ENCODE data around the gene CYP4F3.
"Not testable (repeated sequence)": the region's sequence is repeated elsewhere in the genome, so short reads cannot be mapped to it uniquely, and the experiment has no call there.

The CYP4F3 gene, protein sequence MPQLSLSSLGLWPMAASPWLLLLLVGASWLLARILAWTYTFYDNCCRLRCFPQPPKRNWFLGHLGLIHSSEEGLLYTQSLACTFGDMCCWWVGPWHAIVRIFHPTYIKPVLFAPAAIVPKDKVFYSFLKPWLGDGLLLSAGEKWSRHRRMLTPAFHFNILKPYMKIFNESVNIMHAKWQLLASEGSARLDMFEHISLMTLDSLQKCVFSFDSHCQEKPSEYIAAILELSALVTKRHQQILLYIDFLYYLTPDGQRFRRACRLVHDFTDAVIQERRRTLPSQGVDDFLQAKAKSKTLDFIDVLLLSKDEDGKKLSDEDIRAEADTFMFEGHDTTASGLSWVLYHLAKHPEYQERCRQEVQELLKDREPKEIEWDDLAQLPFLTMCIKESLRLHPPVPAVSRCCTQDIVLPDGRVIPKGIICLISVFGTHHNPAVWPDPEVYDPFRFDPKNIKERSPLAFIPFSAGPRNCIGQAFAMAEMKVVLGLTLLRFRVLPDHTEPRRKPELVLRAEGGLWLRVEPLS

DNA sequence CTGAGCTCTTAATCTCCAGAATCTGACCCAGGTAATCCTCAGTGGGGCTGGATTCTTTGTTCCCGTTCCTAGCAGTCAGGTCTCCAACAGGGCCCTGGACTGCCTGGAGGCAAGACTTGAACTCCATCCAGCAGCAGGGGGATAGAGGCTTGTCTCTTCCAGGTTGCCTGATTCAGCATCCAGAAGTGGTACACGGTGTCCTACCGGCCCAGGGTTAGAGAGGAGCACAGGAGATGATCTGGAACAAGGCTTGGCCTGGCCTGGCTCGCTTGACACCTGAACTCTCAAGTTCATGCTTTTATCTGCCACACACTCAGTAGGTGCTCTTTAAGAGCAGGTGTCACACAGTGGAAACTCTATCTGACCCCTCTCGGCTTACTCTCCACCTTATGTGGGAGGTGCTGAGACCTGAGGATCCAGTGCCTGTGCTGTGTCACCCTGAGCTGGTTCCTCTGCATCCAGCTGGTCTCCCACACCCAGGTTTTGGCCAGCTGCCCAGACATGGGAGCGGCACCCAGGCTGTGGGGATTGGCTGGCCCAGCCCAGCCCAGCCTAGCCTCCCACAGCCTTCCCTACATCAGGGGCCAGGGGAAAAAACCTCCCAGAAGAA is at the start of gene CYP4F3:
CYP4F3 (plus strand) TSS at position 604 of the 610 bp plus-strand sequence. CDS start 519 bp downstream, outside the sequence.
- DNase-seq (ENCODE audit: low read depth in 3 of 3, low spot score in 1 of 3) = no peak

DNA sequence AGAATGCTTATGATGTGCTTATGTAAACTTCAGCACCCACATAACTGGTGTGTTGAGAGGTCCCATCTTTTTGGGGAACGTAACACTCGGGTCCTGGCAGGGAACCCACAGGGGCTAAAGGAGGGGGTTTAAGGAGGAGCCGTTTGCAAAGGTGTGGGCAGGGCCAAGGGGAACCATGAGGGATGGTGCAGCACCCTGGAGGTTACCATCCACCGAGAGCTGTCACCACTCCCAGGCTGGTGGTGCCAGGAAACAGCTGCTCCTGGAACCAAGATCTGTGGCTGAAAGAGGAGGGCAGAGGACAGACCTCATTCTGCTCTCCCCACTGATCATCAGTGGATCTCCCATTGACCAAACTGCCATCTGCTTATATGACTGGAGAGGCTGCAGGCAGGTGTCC is 48.9 kb upstream of the CYP4F3 start:
- DNase-seq (ENCODE audit: low read depth in 3 of 3, low spot score in 1 of 3) = no peak

DNA sequence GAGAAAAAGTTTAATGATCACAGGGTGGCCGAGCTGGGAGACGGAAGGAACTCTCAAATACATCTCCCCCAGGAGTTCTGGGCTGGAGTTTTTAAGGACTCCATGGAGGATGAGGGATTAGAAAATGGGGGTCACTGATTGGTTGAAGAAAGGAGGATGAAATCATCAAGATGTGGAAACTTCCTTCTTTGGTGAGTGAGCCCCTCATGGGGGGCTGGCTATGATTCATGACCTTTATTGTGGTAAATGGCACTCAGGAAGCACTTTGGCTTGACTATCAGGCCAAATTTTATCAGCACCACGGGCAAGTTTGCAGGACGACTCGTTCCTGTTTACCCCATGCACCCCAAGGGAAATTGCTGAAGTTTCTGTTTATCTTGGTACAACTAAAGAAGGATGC is 48.2 kb upstream of the CYP4F3 start:
- DNase-seq (ENCODE audit: low read depth in 3 of 3, low spot score in 1 of 3) = not testable (repeated sequence)

DNA sequence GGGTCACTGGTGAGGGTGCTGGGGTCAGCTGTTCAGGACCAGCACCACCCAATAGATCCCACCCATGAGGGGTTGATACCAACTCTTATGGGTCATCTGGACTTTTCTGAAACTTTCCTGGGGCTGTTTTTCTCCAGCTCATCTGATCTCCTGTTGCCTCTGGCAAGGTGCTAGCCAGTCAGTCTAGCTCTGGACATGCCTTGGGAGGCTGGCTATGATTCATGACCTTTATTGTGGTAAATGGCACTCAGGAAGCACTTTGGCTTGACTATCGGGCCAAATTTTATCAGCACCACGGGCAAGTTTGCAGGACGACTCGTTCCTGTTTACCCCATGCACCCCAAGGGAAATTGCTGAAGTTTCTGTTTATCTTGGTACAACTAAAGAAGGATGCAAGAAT is 46.9 kb upstream of the CYP4F3 start:
- DNase-seq (ENCODE audit: low read depth in 3 of 3, low spot score in 1 of 3) = not testable (repeated sequence)

DNA sequence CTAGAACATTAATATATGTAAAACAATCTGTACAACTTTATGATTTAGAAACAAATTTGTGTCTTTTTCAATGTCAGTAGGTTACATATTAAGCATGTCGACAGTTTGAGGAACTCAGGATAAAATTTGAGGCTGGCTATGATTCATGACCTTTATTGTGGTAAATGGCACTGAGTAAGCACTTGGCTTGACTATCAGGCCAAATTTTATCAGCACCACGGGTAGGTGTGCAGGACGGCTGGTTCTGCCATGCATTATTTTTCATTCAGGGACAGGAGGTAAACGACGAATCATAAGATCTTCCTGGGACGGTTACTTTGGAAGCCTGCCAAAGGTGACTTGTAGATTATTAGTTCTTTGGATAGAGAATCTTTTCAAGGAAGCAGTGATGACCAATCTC is 45.6 kb upstream of the CYP4F3 start:
- no peak for DNase-seq (ENCODE audit: low read depth in 3 of 3, low spot score in 1 of 3)

DNA sequence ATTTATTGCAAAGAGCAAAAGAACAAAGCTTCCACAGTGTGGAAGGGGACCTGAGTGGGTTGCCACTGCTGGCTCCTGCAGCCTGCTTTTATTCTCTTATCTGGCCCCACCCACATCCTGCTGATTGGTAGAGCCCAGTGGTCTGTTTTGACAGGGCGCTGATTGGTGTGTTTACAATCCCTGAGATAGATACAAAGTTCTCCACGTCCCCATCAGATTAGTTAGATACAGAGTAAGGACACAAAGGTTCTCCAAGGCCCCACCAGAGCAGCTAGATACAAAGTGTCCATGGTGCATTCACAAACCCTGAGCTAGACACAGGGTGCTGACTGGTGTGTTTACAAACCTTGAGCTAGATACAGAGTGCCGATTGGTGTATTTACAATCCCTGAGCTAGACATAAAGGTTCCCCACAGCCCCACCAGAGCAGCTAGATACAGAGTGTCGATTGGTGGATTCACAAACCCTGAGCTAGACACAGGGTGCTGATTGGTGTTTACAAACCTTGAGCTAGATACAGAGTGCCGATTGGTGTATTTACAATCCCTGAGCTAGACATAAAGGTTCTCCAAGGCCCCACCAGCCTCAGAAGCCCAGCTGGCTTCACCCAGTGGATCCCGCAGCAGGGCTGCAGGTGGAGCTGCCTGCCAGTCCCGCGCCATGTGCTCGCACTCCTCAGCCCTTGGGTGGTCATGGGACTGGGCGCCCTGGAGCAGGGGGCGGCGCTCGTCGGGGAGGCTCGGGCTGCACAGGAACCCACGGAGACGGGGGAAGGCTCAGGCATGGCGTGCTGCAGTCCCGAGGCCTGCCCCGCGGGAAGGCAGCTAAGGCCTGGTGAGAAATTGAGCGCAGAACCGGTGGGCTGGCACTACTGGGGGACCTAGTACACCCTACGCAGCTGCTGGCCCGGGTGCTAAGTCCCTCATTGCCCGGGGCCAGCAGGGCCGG is 32.4 kb upstream of the CYP4F3 start:
- not testable (repeated sequence) for DNase-seq (ENCODE audit: low read depth in 3 of 3, low spot score in 1 of 3)

DNA sequence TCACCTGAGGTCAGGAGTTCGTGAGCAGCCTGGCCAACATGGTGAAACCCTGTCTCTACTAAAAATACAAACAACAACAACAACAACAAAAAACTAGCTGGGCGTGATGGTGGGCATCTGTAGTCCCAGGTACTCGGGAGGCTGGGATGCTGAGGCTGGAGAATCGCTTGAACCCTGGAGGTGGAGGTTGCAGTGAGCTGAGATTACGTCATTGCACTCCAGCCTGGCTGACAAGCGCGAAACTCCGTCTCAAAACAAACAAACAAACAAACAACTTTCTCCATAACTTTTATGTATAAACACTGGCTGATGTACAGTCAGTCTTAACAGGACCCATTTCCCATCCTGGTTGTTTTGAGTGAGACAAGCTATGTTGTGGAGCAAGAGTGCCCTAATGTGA is 31.4 kb upstream of the CYP4F3 start:
- DNase-seq (ENCODE audit: low read depth in 3 of 3, low spot score in 1 of 3) = no peak

DNA sequence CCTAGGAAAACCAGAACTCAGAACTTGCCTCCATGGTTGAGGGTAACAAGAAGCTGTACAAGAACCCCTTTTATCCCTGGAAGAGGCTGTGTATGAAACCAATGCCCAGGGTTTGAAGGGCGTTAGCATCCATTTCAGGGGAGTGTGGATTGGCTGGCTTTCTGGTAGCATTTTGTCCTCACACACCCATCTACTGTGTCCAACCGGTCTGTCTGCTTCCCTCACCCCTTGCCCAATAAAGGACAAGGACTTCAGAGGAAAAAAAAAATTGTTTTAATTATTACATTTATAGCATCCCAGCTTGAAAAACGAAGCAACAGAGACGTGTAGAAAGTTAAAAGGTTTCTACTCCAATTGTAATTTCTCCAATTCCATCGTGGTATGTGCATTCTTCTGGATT is 28.4 kb upstream of the CYP4F3 start:
- DNase-seq (ENCODE audit: low read depth in 3 of 3, low spot score in 1 of 3) = no peak

DNA sequence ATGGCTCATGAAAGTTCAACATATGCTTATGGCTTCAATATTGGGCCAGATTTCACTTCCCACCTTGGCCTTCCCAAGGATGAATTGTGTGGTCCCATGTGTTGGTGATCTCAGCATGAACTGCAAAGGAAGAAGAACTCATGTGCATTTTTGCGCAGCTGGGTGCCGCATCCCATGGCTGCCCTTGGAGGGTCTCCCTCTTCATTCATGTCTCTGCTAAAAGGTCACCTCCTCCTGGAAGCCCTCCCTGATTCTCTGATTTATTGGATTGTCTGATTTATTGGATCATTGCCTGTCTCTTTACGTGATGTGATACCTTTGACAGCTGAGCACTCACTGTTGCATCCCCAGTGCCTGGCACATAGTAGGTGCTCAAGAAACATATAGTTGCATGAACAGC is 27.4 kb upstream of the CYP4F3 start:
- no peak for DNase-seq (ENCODE audit: low read depth in 3 of 3, low spot score in 1 of 3)

DNA sequence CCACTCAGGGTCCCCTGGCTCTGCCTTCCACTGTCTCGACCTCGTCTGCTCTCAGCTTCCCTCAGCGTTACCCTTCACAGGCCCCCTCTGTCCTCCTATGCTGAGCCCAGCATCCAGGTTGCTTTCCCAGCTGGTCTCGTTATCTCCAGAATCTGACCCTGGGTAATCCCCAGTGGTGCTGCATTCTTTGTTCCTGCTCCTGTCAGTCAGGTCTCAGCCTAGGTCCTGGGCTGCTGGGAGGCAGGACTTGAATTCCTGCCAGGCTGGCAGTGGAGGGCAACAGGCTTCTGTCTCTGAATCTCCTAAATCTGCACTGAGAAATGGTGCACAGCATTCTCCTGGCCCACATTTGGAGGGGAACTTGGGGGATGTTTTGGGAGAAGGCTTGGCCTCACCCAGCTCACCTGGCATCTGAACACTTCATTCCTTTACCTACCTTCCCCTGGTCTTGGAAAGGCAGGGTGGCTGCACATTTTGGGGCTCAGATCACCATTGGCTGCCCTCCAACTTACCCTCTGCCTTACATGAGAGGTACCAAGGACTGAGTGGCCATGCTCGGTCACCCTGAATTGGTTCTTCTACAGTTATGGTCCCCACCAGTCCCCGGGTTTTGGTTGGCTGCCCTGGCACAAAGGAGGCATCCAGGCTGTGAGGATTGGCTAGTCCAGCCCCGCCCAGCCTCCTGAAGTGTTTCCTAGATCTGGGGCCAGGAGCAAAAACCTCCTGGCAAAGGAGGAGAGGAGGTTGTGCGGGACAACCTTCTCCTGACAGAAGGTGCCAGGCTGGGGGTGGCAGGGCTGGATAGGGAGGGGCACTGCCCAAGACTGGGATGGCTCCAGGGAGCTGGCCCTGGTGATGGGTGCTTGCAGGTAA is 26.0 kb upstream of the CYP4F3 start, which contains the start of gene CYP4F8:
CYP4F8 (plus strand) TSS at position 712 of the 873 bp plus-strand sequence. CDS start 399 bp downstream, outside the sequence.
- DNase-seq (ENCODE audit: low read depth in 3 of 3, low spot score in 1 of 3) = no peak

DNA sequence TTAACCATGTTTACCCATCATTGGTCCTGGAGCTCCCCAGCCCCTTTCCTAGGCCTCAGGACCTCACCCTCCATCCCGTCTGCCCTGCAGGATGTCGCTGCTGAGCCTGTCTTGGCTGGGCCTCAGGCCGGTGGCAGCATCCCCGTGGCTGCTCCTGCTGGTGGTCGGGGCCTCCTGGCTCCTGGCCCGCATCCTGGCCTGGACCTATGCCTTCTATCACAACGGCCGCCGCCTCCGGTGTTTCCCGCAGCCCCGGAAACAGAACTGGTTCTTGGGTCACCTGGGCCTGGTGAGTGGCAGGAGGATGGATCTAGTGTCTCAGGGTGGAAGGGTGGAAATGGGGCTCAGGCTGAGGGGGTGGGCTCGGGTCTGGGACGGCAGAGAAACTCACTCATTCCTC is 25.2 kb upstream of the CYP4F3 start:
- DNase-seq (ENCODE audit: low read depth in 3 of 3, low spot score in 1 of 3) = no peak

DNA sequence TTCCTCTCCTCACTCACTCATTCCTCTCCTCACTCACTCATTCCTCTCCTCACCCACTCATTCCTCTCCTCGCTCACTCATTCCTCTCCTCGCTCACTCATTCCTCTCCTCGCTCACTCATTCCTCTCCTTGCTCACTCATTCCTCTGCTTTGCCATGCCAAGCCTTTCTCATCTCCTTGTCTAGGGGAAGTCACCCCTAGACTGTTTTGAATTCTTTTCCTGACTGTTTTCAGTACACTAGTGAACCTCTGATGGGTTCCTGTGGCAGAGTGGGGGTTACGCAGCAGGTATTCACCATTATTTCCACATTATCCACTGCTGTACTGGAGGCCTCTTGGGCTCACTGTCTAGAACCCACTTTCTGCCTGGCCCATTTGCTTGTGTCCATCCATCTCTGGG is 24.5 kb upstream of the CYP4F3 start:
- DNase-seq (ENCODE audit: low read depth in 3 of 3, low spot score in 1 of 3) = no peak

DNA sequence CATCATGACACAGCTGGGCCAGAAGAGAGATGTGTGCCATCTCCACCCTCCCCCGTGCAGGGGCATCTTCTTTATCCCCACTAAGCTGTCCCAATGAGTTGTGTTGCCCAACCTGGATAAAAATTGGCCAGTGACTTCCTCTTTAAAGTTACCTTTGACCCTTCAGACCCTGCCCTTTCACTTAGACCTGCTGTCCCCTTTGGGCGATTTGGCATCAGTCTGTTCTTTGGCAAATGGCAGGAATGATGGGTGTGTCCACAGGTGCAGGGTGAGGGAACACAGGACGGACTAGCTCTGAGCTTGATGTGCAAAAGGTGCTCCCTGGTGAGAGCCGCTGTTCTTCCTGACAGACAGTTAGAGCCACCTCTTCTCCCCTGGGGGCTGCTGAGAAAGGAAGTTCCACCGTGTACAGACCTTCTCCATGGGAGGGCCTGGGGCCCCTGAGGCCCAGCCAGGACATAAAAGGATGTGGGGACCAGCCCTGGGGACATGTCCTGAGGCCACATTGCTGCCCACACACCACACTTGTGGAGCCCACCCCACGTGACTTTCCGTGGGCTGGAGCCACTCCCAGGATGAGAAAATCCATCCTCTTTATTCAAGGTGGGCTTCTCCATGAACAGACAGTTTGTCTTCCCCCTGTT is 23.9 kb upstream of the CYP4F3 start:
- no peak for DNase-seq (ENCODE audit: low read depth in 3 of 3, low spot score in 1 of 3)

DNA sequence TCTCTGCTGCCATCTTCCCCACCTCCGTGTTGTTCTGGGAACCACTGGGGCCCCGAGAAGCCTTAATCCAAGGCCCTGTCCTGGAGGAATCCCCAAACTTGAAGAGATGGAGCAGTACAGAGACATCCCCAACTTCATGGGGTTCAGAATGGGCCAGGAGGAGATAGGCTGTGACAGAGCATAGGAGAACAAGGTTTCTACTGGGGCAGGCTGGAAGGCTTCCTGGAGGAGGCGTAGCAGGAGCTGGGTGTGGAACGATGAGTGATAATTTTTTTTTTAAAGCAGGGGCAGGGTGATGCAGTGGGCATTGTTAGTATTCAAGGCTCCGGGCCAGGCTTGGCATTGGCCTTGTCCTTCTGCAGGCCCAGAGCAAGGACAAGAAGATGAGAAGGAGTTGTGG is 22.4 kb upstream of the CYP4F3 start:
- DNase-seq (ENCODE audit: low read depth in 3 of 3, low spot score in 1 of 3) = no peak

DNA sequence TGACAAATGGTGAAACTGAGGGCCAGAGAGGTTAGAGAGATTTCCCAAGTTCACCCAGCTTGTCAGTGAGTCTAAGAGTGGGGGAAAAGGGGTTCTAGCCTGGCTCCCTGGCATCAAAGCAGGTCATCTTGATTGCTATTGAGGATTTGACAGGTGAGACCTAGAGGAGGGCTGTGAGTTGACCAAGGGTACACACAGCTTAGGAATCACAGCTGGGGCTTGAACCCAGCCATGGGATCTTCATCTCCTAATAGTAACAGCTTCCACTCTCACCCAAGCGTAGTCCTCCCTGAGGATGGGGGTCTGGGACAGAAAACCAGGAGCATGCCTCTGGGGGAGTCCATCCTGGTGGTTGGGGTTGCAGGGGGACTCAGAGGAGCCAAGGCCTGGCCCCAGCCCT is 18.9 kb upstream of the CYP4F3 start:
- DNase-seq (ENCODE audit: low read depth in 3 of 3, low spot score in 1 of 3) = no peak

DNA sequence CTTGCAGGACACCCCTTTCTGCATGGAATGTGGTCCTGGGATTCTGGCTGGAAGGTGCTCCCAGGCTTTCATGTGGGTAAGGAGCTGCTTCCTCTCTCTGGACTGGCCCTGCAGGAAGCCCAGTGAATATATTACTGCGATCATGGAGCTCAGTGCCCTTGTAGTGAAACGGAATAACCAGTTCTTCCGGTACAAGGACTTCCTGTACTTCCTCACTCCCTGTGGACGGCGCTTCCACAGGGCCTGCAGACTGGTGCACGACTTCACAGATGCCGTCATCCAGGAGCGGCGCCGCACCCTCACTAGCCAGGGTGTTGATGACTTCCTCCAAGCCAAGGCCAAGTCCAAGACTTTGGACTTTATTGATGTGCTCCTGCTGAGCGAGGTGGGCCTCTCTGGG is 17.7 kb upstream of the CYP4F3 start:
- no peak for DNase-seq (ENCODE audit: low read depth in 3 of 3, low spot score in 1 of 3)

DNA sequence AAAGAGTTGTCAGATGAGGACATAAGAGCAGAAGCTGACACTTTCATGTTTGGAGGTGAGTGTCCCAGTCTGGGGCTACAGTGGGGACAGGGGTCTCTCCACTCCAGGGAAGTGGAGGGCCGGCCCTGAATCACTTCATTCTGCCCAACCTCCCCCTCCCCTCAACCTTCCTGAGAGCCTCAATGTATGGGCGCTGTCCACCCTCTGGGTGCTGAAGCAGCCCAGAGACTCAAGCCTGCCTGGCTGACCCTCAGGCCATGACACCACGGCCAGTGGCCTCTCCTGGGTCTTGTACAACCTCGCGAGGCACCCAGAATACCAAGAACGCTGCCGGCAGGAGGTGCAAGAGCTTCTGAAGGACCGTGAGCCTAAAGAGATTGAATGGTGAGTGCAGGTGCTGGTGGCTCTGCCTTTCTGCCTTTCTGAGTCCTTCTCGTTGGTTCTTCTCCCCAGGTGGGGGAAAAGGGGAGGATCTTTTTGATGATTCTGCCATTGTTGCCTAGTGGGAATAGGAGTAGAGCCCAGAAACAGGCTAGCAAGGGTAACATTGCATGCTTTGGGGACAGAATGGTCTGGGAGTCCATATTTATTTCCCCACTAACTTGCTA is 16.9 kb upstream of the CYP4F3 start:
- no peak for DNase-seq (ENCODE audit: low read depth in 3 of 3, low spot score in 1 of 3)

DNA sequence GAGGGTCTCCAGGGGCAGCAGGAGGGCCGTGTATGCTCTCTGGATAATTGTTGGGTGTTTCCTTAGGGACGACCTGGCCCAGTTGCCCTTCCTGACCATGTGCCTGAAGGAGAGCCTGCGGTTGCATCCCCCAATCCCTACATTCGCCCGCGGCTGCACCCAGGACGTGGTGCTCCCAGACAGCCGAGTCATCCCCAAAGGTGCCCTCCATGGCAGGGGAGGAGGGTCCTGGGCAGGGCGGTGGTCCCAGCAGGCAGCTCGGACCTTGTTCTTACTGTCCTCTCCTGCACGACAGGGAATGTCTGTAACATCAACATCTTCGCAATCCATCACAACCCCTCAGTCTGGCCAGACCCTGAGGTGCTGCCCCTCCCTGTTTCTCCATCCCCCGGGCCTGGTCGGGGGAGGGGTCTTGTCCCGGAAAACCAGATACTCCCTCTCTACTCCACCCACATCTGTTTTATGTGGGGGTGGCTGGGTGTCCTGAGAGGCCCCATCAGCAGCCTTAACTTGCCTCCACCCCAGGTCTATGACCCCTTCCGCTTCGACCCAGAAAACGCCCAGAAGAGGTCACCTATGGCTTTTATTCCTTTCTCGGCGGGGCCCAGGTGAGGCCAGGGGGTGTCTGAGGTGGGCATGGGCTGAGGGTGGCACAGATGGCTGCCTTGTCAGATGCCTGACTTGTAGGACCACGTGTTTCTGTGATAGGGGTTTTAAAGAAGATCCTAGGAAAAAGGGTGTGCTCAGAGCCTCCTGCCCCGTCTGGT is 12.3 kb upstream of the CYP4F3 start:
- no peak for DNase-seq (ENCODE audit: low read depth in 3 of 3, low spot score in 1 of 3)

Data from stimulated activated CD4-positive, alpha-beta T cell treated with anti-CD3 and anti-CD28 coated beads, TNF-alpha, amount 100 ng/mL, for 1 hour (primary cell).